SK-N-SH (cell line): ENCODE measurements around the gene ERC2. TPM values are rescaled to one million over a fixed set of nuclear protein-coding genes. Genes with fewer than 3 reads are reported as not detected.

Experiments used
- CTCF ChIA-PET: fragments of 300-600, 350-600 bp; formaldehyde crosslinking; extraction: SDS; loops from one replicate; lab custom pipeline; 2021; lab: Yijun Ruan, JAX
- POLR2A ChIA-PET: fragments of 350-600 bp; sonication (Branson Sonifier 250); formaldehyde crosslinking; extraction: SDS; loops from one replicate; lab custom pipeline; 2020; ENCODE audit warnings: antibody characterized with exemption, inconsistent platforms; lab: Yijun Ruan, JAX
- DNase-seq: peaks from one replicate; pipeline ENCODE4 v3.0.0; 2012
- H2AFZ ChIP-seq: fragments of 200-600 bp; sonication (generic); 2 replicates; pipeline ENCODE4 v1.8.1; 2016; ENCODE audit warnings: antibody characterized with exemption, mild to moderate bottlenecking, low read depth
- H3F3A ChIP-seq: fragments of 200-600 bp; sonication (generic); replicated peaks from 2 replicates; pipeline ENCODE3; 2016; ENCODE audit warnings: antibody characterized with exemption, mild to moderate bottlenecking; ENCODE audit not compliant: insufficient read depth
- H3K27ac ChIP-seq, 2 experiments: fragments of 200-500 bp in 1 of 2; fragments of 200-600 bp in 1 of 2; sonication (Bioruptor generic) in 1 of 2; sonication (generic), shearing (Covaris generic) in 1 of 2; 2 replicates each; pipeline versions ENCODE4 v1.5.1 to v1.6.1; 2014 to 2016; ENCODE audit warnings: low read depth in 2 of 2, inconsistent platforms in 1 of 2, low read length in 1 of 2, mild to moderate bottlenecking in 1 of 2, mixed read lengths in 1 of 2
- H3K27me3 ChIP-seq: fragments of 200-600 bp; sonication (generic), shearing (Covaris generic); 2 replicates; pipeline ENCODE4 v1.6.1; 2016; ENCODE audit warnings: mixed run types; ENCODE audit not compliant: insufficient read depth
- H3K36me3 ChIP-seq, 2 experiments: fragments of 200-500 bp in 1 of 2; fragments of 200-600 bp in 1 of 2; sonication (Bioruptor generic) in 1 of 2; sonication (generic) in 1 of 2; replicated peaks in 1 of 2; 2 replicates each; pipeline versions ENCODE3 to v1.5.1; 2014 to 2016; ENCODE audit warnings: low read length in 1 of 2, mild to moderate bottlenecking in 1 of 2; ENCODE audit not compliant: insufficient read depth in 2 of 2, control insufficient read depth in 1 of 2
- H3K4me1 ChIP-seq, 2 experiments: fragments of 200-500 bp in 1 of 2; fragments of 200-600 bp in 1 of 2; sonication (Bioruptor generic) in 1 of 2; sonication (generic), shearing (Covaris generic) in 1 of 2; 2 replicates each; pipeline versions ENCODE4 v1.5.1 to v1.6.1; 2014 to 2016; ENCODE audit warnings: low read depth in 1 of 2, low read length in 1 of 2, mixed run types in 1 of 2; ENCODE audit not compliant: insufficient read depth in 2 of 2, control insufficient read depth in 1 of 2
- H3K4me2 ChIP-seq: fragments of 200-600 bp; sonication (generic), shearing (Covaris generic); 2 replicates; pipeline ENCODE4 v1.6.1; 2017; ENCODE audit warnings: mixed run types
- H3K4me3 ChIP-seq, 2 experiments: fragments of 200-500 bp in 1 of 2; fragments of 200-600 bp in 1 of 2; sonication (Bioruptor generic) in 1 of 2; sonication (generic), shearing (Covaris generic) in 1 of 2; 2 replicates each; pipeline versions ENCODE4 v1.5.1 to v1.8.1; 2014 to 2016; ENCODE audit warnings: low read depth in 2 of 2, inconsistent platforms in 1 of 2, low read length in 1 of 2, mild to moderate bottlenecking in 1 of 2, mixed read lengths in 1 of 2, moderate library complexity in 1 of 2
- H3K79me2 ChIP-seq: fragments of 200-600 bp; sonication (generic); 2 replicates; pipeline ENCODE4 v1.8.1; 2017; ENCODE audit warnings: mild to moderate bottlenecking; ENCODE audit not compliant: insufficient read depth
- H3K9ac ChIP-seq: fragments of 200-600 bp; sonication (generic); 2 replicates; pipeline ENCODE4 v1.6.1; 2017; ENCODE audit warnings: mixed run types
- H3K9me2 ChIP-seq: fragments of 200-600 bp; sonication (generic); 2 replicates; pipeline ENCODE4 v1.6.1; 2017; ENCODE audit warnings: mixed run types
- H3K9me3 ChIP-seq: fragments of 200-600 bp; sonication (generic); 2 replicates; pipeline ENCODE4 v1.6.1; 2017; ENCODE audit warnings: mixed run types, mild to moderate bottlenecking, moderate library complexity
- H4K20me1 ChIP-seq: fragments of 200-600 bp; sonication (generic); 2 replicates; pipeline ENCODE4 v1.6.1; 2017; ENCODE audit warnings: mild to moderate bottlenecking, mixed run types; ENCODE audit not compliant: insufficient read depth
- CTCF ChIP-seq: fragments of 200-600 bp; sonication (generic); IDR thresholded peaks from 2 replicates; pipeline ENCODE4 v1.6.1; 2017; ENCODE audit warnings: antibody characterized with exemption, mild to moderate bottlenecking, moderate library complexity
- ELF1 ChIP-seq: IDR thresholded peaks from 2 replicates; pipeline ENCODE4 v1.4.0; 2012
- EP300 ChIP-seq, 2 experiments: IDR thresholded peaks; 2 replicates each; pipeline versions ENCODE4 v1.4.0 to v1.6.1; 2012; ENCODE audit warnings: borderline replicate concordance in 1 of 2, low read depth in 1 of 2, low read length in 1 of 2
- FOSL2 ChIP-seq: IDR thresholded peaks from 2 replicates; pipeline ENCODE4 v1.4.0; 2012; ENCODE audit warnings: low read depth, mild to moderate bottlenecking, moderate library complexity, borderline replicate concordance
- FOXJ3 ChIP-seq: sonication (generic); formaldehyde crosslinking; IDR thresholded peaks from 2 replicates; pipeline ENCODE4 v1.5.1; 2020; ENCODE audit warnings: mild to moderate bottlenecking, missing genetic modification reagents
- GATA2 ChIP-seq: sonication (generic); formaldehyde crosslinking; IDR thresholded peaks from 2 replicates; pipeline ENCODE4 v1.5.0; 2020; ENCODE audit warnings: mild to moderate bottlenecking, missing genetic modification reagents
- IRF3 ChIP-seq: fragments of 150-350 bp; IDR thresholded peaks from 2 replicates; pipeline ENCODE4 v1.6.1; 2016; ENCODE audit warnings: mild to moderate bottlenecking, low read depth, low read length
- MAX ChIP-seq: IDR thresholded peaks from 2 replicates; pipeline ENCODE4 v1.4.0; 2012; ENCODE audit warnings: low read depth
- MEF2A ChIP-seq: IDR thresholded peaks from 2 replicates; pipeline ENCODE4 v1.4.0; 2012; ENCODE audit warnings: low read depth, borderline replicate concordance
- MXI1 ChIP-seq: IDR thresholded peaks from 2 replicates; pipeline ENCODE4 v1.6.1; 2012; ENCODE audit warnings: mild to moderate bottlenecking, low read depth, low read length, improper control_type of control experiment
- NRF1 ChIP-seq: IDR thresholded peaks from 2 replicates; pipeline ENCODE4 v1.6.1; 2012; ENCODE audit warnings: low read depth, mild to moderate bottlenecking, low read length
- RAD21 ChIP-seq: IDR thresholded peaks from 2 replicates; pipeline ENCODE4 v1.6.1; 2012; ENCODE audit warnings: mild to moderate bottlenecking, low read length
- TCF12 ChIP-seq: IDR thresholded peaks from 2 replicates; pipeline ENCODE4 v1.4.0; 2012
- ZBTB33 ChIP-seq: IDR thresholded peaks from 2 replicates; pipeline ENCODE4 v1.4.0; 2012; ENCODE audit warnings: low read depth, borderline replicate concordance
- WGBS: methylation state at CpG from one replicate; pipeline ENCODE4 v1.1.6; 2017; ENCODE audit warnings: low lambda C conversion rate; 5-methylcytosine and 5-hydroxymethylcytosine counted together
- polyA plus RNA-seq, 3 experiments: library from polyadenylated mRNA; depleted of rRNA; stranded (reverse); fragments of >200 nt; gene quantifications; 2 replicates each; pipeline ENCODE4 v1.2.3, GENCODE V29; 2012

ERC2 gene
- polyA plus RNA-seq, 1 of the 3 experiments (the other 2 are of a cell fraction) = 1.6 TPM

- Histone ChIP-seq H3K79me2 (no peaks in the 10 kb centered on the region), H4K20me1 (no peaks in the 10 kb centered on the region), H3F3A (no peaks in the 10 kb centered on the region), H3K9me3 (no peaks in the 10 kb centered on the region), H3K9ac (no peak overlapping the region), H3K4me3 (no peak overlapping the region), H3K27ac (no peak overlapping the region), H2AFZ (no peak overlapping the region), H3K9me2 (no peaks in the 10 kb centered on the region), H3K4me1 (peaks cover 0 to 4% of the 10 kb centered on the region in 2 experiments; a peak in 1 of 4 replicates), H3K36me3 (no peaks in the 10 kb centered on the region), H3K4me2 (no peak overlapping the region), H3K27me3 (no peaks in the 10 kb centered on the region)
- no peak for DNase-seq
- ChIA-PET CTCF (no interaction called here), POLR2A (no interaction called here)
- WGBS = 78% methylated on average over 1 of the region's 1 CpG
- TF ChIP-seq ELF1 = no peak
- no peak for TF ChIP-seq MAX
- no peak for TF ChIP-seq RAD21
- no peak for TF ChIP-seq NRF1
- no peak for TF ChIP-seq TCF12
- no peak for TF ChIP-seq CTCF
- no peak for TF ChIP-seq ZBTB33
- no peak for TF ChIP-seq MEF2A
- TF ChIP-seq EP300 (IDR thresholded peaks at IDR 0.05; ENCODE audit: borderline replicate concordance in 1 of 2, low read depth in 1 of 2, low read length in 1 of 2) = no peak
- TF ChIP-seq GATA2 (CRISPR knock-in tag) = no peak
- no peak for TF ChIP-seq FOSL2
- no peak for TF ChIP-seq IRF3
- TF ChIP-seq FOXJ3 = no peak
- TF ChIP-seq MXI1 = no peak
Observed at GRCh38 chr3:55792009-55792408, 676.3 kb downstream of the ERC2 start.
